ENCODE measurements around the gene EXOC4.

EXOC4 gene

DNA sequence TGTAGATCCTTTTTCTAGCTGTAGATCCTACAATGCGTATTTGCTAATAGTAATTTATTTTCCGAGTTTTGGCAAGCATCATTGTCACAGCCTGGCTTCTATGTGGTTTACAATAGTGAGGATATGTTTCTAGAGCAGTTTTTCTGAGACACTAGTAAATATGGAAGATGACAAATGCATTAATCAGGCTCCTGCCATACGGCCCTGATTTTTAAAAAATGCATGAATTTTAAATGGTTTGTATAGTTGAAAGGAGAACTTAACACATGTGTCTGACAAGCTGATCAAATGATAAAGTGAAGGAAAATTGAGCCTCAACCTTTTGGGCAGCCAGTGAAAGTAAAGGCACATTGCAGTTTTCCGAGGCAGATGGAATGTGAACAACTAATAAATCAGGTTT is 354.1 kb downstream of the EXOC4 start:
- TF ChIP-seq, protein P1, sequence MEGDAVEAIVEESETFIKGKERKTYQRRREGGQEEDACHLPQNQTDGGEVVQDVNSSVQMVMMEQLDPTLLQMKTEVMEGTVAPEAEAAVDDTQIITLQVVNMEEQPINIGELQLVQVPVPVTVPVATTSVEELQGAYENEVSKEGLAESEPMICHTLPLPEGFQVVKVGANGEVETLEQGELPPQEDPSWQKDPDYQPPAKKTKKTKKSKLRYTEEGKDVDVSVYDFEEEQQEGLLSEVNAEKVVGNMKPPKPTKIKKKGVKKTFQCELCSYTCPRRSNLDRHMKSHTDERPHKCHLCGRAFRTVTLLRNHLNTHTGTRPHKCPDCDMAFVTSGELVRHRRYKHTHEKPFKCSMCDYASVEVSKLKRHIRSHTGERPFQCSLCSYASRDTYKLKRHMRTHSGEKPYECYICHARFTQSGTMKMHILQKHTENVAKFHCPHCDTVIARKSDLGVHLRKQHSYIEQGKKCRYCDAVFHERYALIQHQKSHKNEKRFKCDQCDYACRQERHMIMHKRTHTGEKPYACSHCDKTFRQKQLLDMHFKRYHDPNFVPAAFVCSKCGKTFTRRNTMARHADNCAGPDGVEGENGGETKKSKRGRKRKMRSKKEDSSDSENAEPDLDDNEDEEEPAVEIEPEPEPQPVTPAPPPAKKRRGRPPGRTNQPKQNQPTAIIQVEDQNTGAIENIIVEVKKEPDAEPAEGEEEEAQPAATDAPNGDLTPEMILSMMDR (conservative IDR thresholded peaks at IDR 0.05), result no peak
- no peak overlapping the region for H3K27ac ChIP-seq

DNA sequence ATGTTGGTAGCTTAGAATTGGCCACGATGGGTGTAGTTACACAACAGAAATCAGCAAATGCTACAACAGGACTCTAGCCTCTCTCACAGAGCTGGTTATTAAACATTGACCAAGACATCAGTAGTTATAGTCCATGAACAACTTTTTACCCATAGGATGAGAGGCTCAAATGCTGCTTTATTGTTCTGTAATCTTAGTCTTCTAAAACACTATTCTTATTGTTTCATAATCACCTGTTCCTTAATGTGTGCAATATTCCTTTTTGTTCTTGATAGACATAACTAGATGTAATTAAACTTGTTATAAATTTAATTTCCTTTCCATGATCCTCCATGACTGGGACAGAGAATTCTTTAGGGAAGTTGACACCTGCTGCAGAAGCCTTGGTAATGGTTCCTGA is 356.9 kb downstream of the EXOC4 start:
- no peak overlapping the region for H3K27ac ChIP-seq
- TF ChIP-seq, protein P1 (conservative IDR thresholded peaks at IDR 0.05), result no peak

DNA sequence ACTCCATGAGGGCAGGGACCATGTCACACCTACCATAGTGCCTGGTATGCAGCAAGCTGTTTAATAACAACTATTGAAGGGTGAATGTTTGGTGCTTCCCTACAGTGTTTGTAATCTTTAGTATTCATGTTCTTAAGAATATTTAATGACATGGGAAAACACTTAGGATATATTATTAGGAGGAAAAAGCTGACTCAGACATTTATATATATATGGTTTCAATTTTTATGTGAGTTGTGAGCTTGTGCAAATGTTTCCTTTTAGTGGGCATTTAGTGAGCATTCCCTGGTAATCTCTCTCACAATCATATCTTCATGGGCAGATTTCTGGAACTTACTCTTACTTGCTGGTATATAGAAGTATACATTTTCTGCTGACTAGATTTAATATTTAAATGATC is 359.1 kb downstream of the EXOC4 start:
- no peak overlapping the region for H3K27ac ChIP-seq
- TF ChIP-seq, protein P1 (conservative IDR thresholded peaks at IDR 0.05), result no peak

DNA sequence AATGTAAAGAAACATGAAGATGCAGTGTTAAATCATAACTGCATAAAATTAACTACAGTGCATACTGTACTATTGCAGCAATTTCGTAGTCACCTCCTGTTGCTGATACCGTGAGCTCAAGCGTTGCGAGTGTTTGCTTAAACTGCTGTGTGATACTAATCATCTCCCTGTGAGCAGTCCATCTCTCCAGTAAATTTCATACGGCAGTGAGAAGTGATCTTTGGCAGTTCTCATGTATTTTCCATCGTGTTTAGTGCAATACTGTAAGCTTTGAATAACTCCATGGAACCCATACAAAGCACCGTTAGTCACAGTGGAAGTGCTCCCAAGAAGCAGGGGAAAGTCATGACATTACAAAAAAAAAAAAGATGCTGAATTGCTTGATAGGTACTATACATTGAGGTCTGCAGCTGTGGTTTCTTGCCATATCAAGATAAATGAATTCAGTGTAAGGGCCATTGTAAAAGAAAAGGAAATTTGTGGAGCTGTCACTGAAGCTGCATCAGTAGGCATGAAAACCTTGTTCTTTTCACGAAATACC is 360.4 kb downstream of the EXOC4 start:
- TF ChIP-seq, protein P1 (conservative IDR thresholded peaks at IDR 0.05), result no peak

DNA sequence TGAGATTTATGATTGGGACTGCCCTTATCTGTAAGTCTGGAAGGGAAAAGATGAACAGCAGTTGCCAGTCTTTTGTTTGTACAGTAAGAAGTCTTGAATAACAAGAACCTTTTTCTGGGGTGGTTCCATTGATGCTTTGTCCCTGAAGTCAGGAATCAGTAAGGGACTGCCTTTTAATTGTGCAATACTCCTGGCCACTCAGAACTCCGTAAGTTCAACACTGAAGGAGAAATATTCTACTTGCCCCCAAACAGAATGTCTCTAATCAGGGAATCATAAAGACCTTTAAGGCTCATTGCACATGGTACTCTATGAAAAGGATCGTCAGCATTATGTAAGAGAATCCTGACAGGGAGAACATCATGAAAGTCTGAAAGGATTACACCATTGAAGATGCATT is 361.4 kb downstream of the EXOC4 start:
- TF ChIP-seq, protein P1 (conservative IDR thresholded peaks at IDR 0.05), result no peak
- H3K27ac ChIP-seq, result peak overlapping the region; percentile 45; the same call in 1 of the 2 replicates

More for the DNA sequence above, 360.4 kb downstream of the EXOC4 start:
- peak overlapping the region; percentile 45 for H3K27ac ChIP-seq

DNA sequence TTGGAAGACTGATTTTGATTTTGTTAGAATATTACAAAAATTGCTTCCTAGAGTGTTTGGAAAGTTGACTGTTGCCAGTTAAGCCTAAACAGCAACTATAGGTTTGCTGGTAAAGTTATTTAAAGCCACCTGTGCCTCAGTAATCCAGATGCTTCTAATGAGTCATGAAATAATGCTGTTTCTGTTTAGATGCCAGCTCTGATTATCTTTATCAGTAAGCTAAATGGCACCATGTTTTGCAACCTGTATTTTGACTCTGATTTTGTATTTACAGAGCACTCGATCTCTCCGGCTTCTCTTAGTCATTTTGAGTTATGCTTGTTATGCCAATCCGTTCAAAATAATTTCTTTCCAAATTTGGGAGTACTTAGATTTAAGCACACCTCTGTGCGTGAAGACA is 366.1 kb downstream of the EXOC4 start:
- H3K27ac ChIP-seq, result no peak overlapping the region
- TF ChIP-seq, protein P1 (conservative IDR thresholded peaks at IDR 0.05), result no peak

DNA sequence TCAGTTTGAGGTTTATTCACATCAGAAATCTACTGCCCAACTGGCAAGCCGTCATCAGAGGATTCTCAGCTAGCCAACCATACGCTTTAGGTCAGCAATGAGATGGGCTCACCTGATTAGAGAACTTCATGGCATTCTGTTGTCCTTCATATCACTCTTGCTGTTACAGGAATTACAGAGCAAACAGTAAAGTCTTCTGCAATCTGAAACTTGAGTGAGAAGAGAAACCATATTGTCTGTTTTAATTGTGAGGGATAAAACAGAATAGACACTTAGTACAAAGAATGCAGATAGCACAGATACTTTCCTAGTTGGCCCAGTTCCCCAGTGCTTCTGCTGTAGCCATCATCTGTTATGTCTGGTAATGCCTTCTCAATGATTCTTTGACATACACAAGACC is 366.6 kb downstream of the EXOC4 start:
- TF ChIP-seq, protein P1 (conservative IDR thresholded peaks at IDR 0.05), result no peak
- no peak overlapping the region for H3K27ac ChIP-seq

All from VCaP (cell line).